A549 (cell line): ENCODE results near the gene BABAM2. TPM values are rescaled to one million over a fixed set of nuclear protein-coding genes. Genes with fewer than 3 reads are reported as not detected.

Experiments used
- ATAC-seq, 2 experiments: fragments of 200-7000 bp in 1 of 2; fragments of >200 bp in 1 of 2; cut with Nextera tagmentation in 1 of 2; cut with Tn5 transposase in 1 of 2; 3 replicates each; pipeline versions ENCODE4 v1.8.0 to v1.9.1; 2018 to 2020; ENCODE audit warnings: mild to moderate bottlenecking in 1 of 2, moderate library complexity in 1 of 2
- CTCF ChIA-PET: fragments of 300-600 bp; sonication (Branson Sonifier 250); formaldehyde crosslinking; extraction: SDS; loops from one replicate; lab custom pipeline; 2021; ENCODE audit warnings: antibody characterized with exemption, inconsistent platforms; lab: Yijun Ruan, JAX
- POLR2A ChIA-PET: fragments of 350-600 bp; formaldehyde crosslinking; extraction: SDS; loops from one replicate; lab custom pipeline; 2021; ENCODE audit warnings: antibody characterized with exemption, inconsistent platforms; lab: Yijun Ruan, JAX
- DNase-seq, 2 experiments: peaks; one replicate each; pipeline versions ENCODE4 v3.0.0 to v3.0.0-alpha.2; 2011 to 2016; ENCODE audit warnings: low read depth in 1 of 2, low spot score in 1 of 2
- FAIRE-seq: peaks from 2 replicates; lab custom pipeline; 2011; peaks lifted over from hg19 to GRCh38; lab: Jason Lieb, UNC
- H3K27ac ChIP-seq, 2 experiments: fragments of >200 bp; sonication (Bioruptor Twin); formaldehyde crosslinking; 3 replicates each; pipeline ENCODE4 v1.5.1; 2016 to 2017
- H3K4me1 ChIP-seq: fragments of >200 bp; sonication (Bioruptor Twin); formaldehyde crosslinking; 3 replicates; pipeline ENCODE4 v1.6.1; 2016
- H3K4me2 ChIP-seq: fragments of >200 bp; sonication (Bioruptor Twin); formaldehyde crosslinking; 3 replicates; pipeline ENCODE4 v1.6.1; 2016
- H3K4me3 ChIP-seq: fragments of >200 bp; sonication (Bioruptor Twin); formaldehyde crosslinking; 3 replicates; pipeline ENCODE4 v1.5.1; 2016
- H3K9me3 ChIP-seq: fragments of >200 bp; sonication (Bioruptor Twin); formaldehyde crosslinking; 3 replicates; pipeline ENCODE4 v1.6.1; 2016
- ATOH8 ChIP-seq: fragments of 250-450 bp; sonication (Bioruptor Pico); IDR thresholded peaks from 2 replicates; pipeline ENCODE4 v1.5.0; 2020; ENCODE audit warnings: low read depth, mild to moderate bottlenecking, moderate library complexity
- CEBPB ChIP-seq, 2 experiments: fragments of >200 bp in 1 of 2; sonication (Bioruptor Twin) in 1 of 2; formaldehyde crosslinking in 1 of 2; IDR thresholded peaks; 2 replicates each; pipeline ENCODE4 v1.6.1; 2012 to 2016
- CTCF ChIP-seq: fragments of >200 bp; sonication (Bioruptor Twin); formaldehyde crosslinking; IDR thresholded peaks from 3 replicates; pipeline ENCODE4 v1.5.1; 2016
- EHF ChIP-seq: fragments of 250-450 bp; sonication (Bioruptor Pico); IDR thresholded peaks from 2 replicates; pipeline ENCODE4 v1.5.0; 2020; ENCODE audit warnings: mild to moderate bottlenecking
- ELK1 ChIP-seq: fragments of 150-350 bp; IDR thresholded peaks from 2 replicates; pipeline ENCODE4 v1.6.1; 2014; ENCODE audit warnings: low read depth, mild to moderate bottlenecking, low read length
- EP300 ChIP-seq, 2 experiments: fragments of >200 bp; sonication (Bioruptor Twin); formaldehyde crosslinking; IDR thresholded peaks; 2 replicates in 1 of 2; 3 replicates in 1 of 2; pipeline ENCODE4 v1.6.1; 2016 to 2017
- FOSL2 ChIP-seq, 2 experiments: fragments of 450-650 bp in 1 of 2; fragments of >200 bp in 1 of 2; sonication (Bioruptor Twin) in 1 of 2; formaldehyde crosslinking; IDR thresholded peaks; 2 replicates each; pipeline versions ENCODE4 v1.5.0 to v1.6.1; 2016 to 2020; ENCODE audit warnings: mild to moderate bottlenecking in 1 of 2, moderate library complexity in 1 of 2
- HDAC2 ChIP-seq: fragments of 200-600 bp; sonication (generic); IDR thresholded peaks from 2 replicates; pipeline ENCODE4 v1.6.1; 2016
- JUN ChIP-seq, 2 experiments: fragments of >200 bp; sonication (Bioruptor Twin); formaldehyde crosslinking; IDR thresholded peaks; 2 replicates in 1 of 2; 3 replicates in 1 of 2; pipeline ENCODE4 v1.6.1; 2016 to 2017
- KDM1A ChIP-seq: fragments of 200-600 bp; sonication (generic); IDR thresholded peaks from 2 replicates; pipeline ENCODE4 v1.6.1; 2016; ENCODE audit warnings: low read depth, mild to moderate bottlenecking
- MAFK ChIP-seq: fragments of 450-650 bp; IDR thresholded peaks from 2 replicates; pipeline ENCODE4 v1.6.1; 2014; ENCODE audit not compliant: partially characterized antibody
- MAZ ChIP-seq: fragments of 150-350 bp; IDR thresholded peaks from 2 replicates; pipeline ENCODE4 v1.6.1; 2014; ENCODE audit warnings: antibody characterized with exemption, low read depth, low read length, borderline replicate concordance
- MYC ChIP-seq: IDR thresholded peaks from 2 replicates; pipeline ENCODE4 v1.6.1; 2012; ENCODE audit warnings: mild to moderate bottlenecking, inconsistent platforms, low read length, improper control_type of control experiment, borderline replicate concordance
- NFE2L2 ChIP-seq: fragments of 150-350 bp; conservative IDR thresholded peaks from 2 replicates; pipeline ENCODE4 v1.6.1; 2014; ENCODE audit warnings: low read length
- NPAS2 ChIP-seq: fragments of 250-450 bp; sonication (Bioruptor Pico); IDR thresholded peaks from 2 replicates; pipeline ENCODE4 v1.8.0; 2022; ENCODE audit warnings: mild to moderate bottlenecking, moderate library complexity, borderline replicate concordance
- PBX3 ChIP-seq: IDR thresholded peaks from 2 replicates; pipeline ENCODE4 v1.6.1; 2012
- POLR2A ChIP-seq: IDR thresholded peaks from 2 replicates; pipeline ENCODE4 v1.6.1; 2012; ENCODE audit warnings: mild to moderate bottlenecking, low read length
- RAD21 ChIP-seq, 2 experiments: fragments of >200 bp in 1 of 2; sonication (Bioruptor Twin) in 1 of 2; formaldehyde crosslinking in 1 of 2; IDR thresholded peaks in 1 of 2; conservative IDR thresholded peaks in 1 of 2; 2 replicates in 1 of 2; 3 replicates in 1 of 2; pipeline ENCODE4 v1.6.1; 2012 to 2018; ENCODE audit warnings: inconsistent platforms in 1 of 2
- RCOR1 ChIP-seq: fragments of 150-350 bp; IDR thresholded peaks from 2 replicates; pipeline ENCODE4 v1.6.1; 2014; ENCODE audit warnings: antibody characterized with exemption, low read length, low read depth
- REST ChIP-seq: fragments of 200-600 bp; sonication (generic); IDR thresholded peaks from 2 replicates; pipeline ENCODE4 v1.6.1; 2016; ENCODE audit warnings: antibody characterized with exemption, mild to moderate bottlenecking, moderate library complexity
- SMC3 ChIP-seq: fragments of >200 bp; sonication (Bioruptor Twin); formaldehyde crosslinking; IDR thresholded peaks from 3 replicates; pipeline ENCODE4 v1.6.1; 2018; ENCODE audit warnings: inconsistent platforms
- ZFP36 ChIP-seq: fragments of 450-650 bp; IDR thresholded peaks from 2 replicates; pipeline ENCODE4 v1.6.1; 2014; ENCODE audit warnings: borderline replicate concordance; ENCODE audit not compliant: partially characterized antibody
- WGBS: methylation state at CpG from one replicate; pipeline ENCODE4 v1.1.6; 2017; ENCODE audit errors: missing lambda C conversion rate; 5-methylcytosine and 5-hydroxymethylcytosine counted together
- polyA plus RNA-seq, 4 experiments: library from polyadenylated mRNA; depleted of rRNA in 3 of 4; stranded (reverse); fragments of >200 nt; fragmentation: RNase III in 1 of 4; extraction: RNeasy Plus Mini Kit Qiagen cat#74134 plus additional on column Dnase treatment in 1 of 4; gene quantifications; 2 replicates in 3 of 4; 3 replicates in 1 of 4; pipeline ENCODE4 v1.2.3, GENCODE V29; 2011 to 2017

BABAM2 gene
- polyA plus RNA-seq, 2 of the 4 experiments (the other 2 are of a cell fraction), result 53.7 to 78.4 TPM

GRCh38 chr2:28341208-28341891, 450.8 kb downstream of the BABAM2 start:
- no peak for DNase-seq
- peaks cover 38% of the 10 kb centered on the region for H3K4me1 ChIP-seq
- no peak overlapping the region for H3K4me2 ChIP-seq
- POLR2A ChIA-PET, result no interaction called here
- no peak overlapping the region for H3K4me3 ChIP-seq
- H3K27ac ChIP-seq, result peak overlapping the region; percentile 65 to 88
- no peak for FAIRE-seq
- TF ChIP-seq JUN (IDR thresholded peaks at IDR 0.05), result 0 out of 5 replicates have a peak, but pooled peaks of 1 of the 2 experiments have one; percentile 7
- no peak for TF ChIP-seq RCOR1
- TF ChIP-seq HDAC2, result no peak
- no peak for TF ChIP-seq NFE2L2
- no peak for TF ChIP-seq SMC3
- TF ChIP-seq PBX3, result no peak
- TF ChIP-seq EHF (CRISPR knock-in tag), result no peak
- TF ChIP-seq, all 56 proteins: peak for 1
- no peak for ATAC-seq
- no peaks in the 10 kb centered on the region for H3K9me3 ChIP-seq
- WGBS, result 88% methylated on average over 17 of the region's 17 CpGs
- CTCF ChIA-PET, result interaction anchor here (0.9 to 1.8 kb wide), 9 partner anchors 9 to 638 kb away, joined by 3 to 12 read pairs (median 4); no protein-coding TSS in a partner anchor

GRCh38 chr2:28342081-28342967, 451.8 kb downstream of the BABAM2 start:
- peak overlapping the region; percentile 65 to 88 for H3K27ac ChIP-seq
- WGBS, result 50% methylated on average over 15 of the region's 15 CpGs
- peak overlapping the region; percentile 57 for H3K4me2 ChIP-seq
- H3K9me3 ChIP-seq, result no peaks in the 10 kb centered on the region
- POLR2A ChIA-PET, result no interaction called here
- no peak for FAIRE-seq
- TF ChIP-seq POLR2A (no peak), MYC (no peak), ELK1 (no peak), JUN (IDR thresholded peaks at IDR 0.05) (0 out of 5 replicates have a peak, but pooled peaks of 1 of the 2 experiments have one; percentile 30), SMC3 (peak; percentile 12; the same call in 1 of the 3 replicates), CEBPB (IDR thresholded peaks at IDR 0.05) (peak in 1 of 2 experiments; percentile 81; a peak in 2 of 4 replicates), NFE2L2 (peak; percentile 93), ZFP36 (no peak), FOSL2 (IDR thresholded peaks at IDR 0.05) (peak; percentile 45; the same call in 1 of the 2 replicates), FOSL2 (CRISPR knock-in tag; IDR thresholded peaks at IDR 0.05) (peak; percentile 87), RAD21 (conservative IDR thresholded peaks at IDR 0.05 in 1 of 2, IDR thresholded peaks at IDR 0.05 in 1 of 2) (0 out of 5 replicates have a peak, but pooled peaks of 1 of the 2 experiments have one; percentile 21), ATOH8 (0 out of 2 replicates have a peak, but pooled peaks have one; percentile 32), REST (no peak), CTCF (no peak), EP300 (IDR thresholded peaks at IDR 0.05) (peak; percentile 18 to 36; a peak in 2 of 5 replicates), MAFK (peak; percentile 99), MAZ (no peak), HDAC2 (no peak), KDM1A (no peak), NPAS2 (CRISPR knock-in tag) (no peak)
- no peak overlapping the region for H3K4me3 ChIP-seq
- H3K4me1 ChIP-seq, result peaks cover 38% of the 10 kb centered on the region
- peak; percentile 33 to 66 for DNase-seq
- ATAC-seq, result peak in 1 of 2 experiments; percentile 41; a peak in 3 of 6 replicates
- CTCF ChIA-PET, result interaction anchor here (0.9 to 1.8 kb wide), 9 partner anchors 8 to 619 kb away, joined by 3 to 12 read pairs (median 4); no protein-coding TSS in a partner anchor
